CD8-positive, alpha-beta memory T cell (primary cell): Measurements from ENCODE around the gene P2RX3. TPM values are rescaled to one million over a fixed set of nuclear protein-coding genes. Genes with fewer than 3 reads are reported as not detected.

Experiments
- CTCF ChIA-PET: fragments of 350-600 bp; sonication (Branson Sonifier 250); formaldehyde crosslinking; loops from one replicate; lab custom pipeline; 2021; ENCODE audit warnings: antibody characterized with exemption; lab: Charles Lee
- POLR2A ChIA-PET: fragments of 350-600 bp; sonication (Branson Sonifier 250); formaldehyde crosslinking; loops from one replicate; lab custom pipeline; 2021; ENCODE audit warnings: antibody characterized with exemption; lab: Charles Lee
- DNase-seq, 5 donors: peaks; one replicate each; pipeline versions ENCODE4 v3.0.0 to v3.0.0-alpha.2; 2020 to 2022; ENCODE audit warnings: mixed read lengths in 1 of 5
- H3K27ac ChIP-seq: one replicate; pipeline ENCODE4 v1.7.0; 2013; ENCODE audit warnings: low read depth, mild to moderate bottlenecking, low read length, moderate library complexity
- H3K27me3 ChIP-seq: 2 replicates; pipeline ENCODE4 v1.7.0; 2013; ENCODE audit warnings: low read length, mild to moderate bottlenecking; ENCODE audit not compliant: insufficient read depth, poor library complexity, severe bottlenecking
- H3K36me3 ChIP-seq: 2 replicates; pipeline ENCODE4 v1.7.0; 2013; ENCODE audit warnings: mild to moderate bottlenecking, low read length, moderate library complexity; ENCODE audit not compliant: insufficient read depth
- H3K4me1 ChIP-seq: 2 replicates; pipeline ENCODE4 v1.7.0; 2013; ENCODE audit warnings: mild to moderate bottlenecking, low read length, moderate library complexity; ENCODE audit not compliant: insufficient read depth
- H3K4me3 ChIP-seq: 2 replicates; pipeline ENCODE4 v1.7.0; 2013; ENCODE audit warnings: mild to moderate bottlenecking, low read length
- H3K9me3 ChIP-seq: 2 replicates; pipeline ENCODE4 v1.7.0; 2013; ENCODE audit warnings: mild to moderate bottlenecking, low read length
- H3K27ac Mint-ChIP-seq, 8 donors: one replicate each; pipeline ENCODE4 v1.8.0; 2020 to 2021; ENCODE audit warnings: mixed read lengths in 8 of 8, mild to moderate bottlenecking in 6 of 8, inconsistent platforms in 3 of 8, moderate library complexity in 3 of 8
- H3K27me3 Mint-ChIP-seq, 2 donors: one replicate each; pipeline ENCODE4 v1.8.0; 2020 to 2021; ENCODE audit warnings: mixed read lengths in 2 of 2, mild to moderate bottlenecking in 1 of 2, moderate library complexity in 1 of 2
- H3K36me3 Mint-ChIP-seq, 3 donors: one replicate each; pipeline ENCODE4 v1.8.0; 2020 to 2021; ENCODE audit warnings: mixed read lengths in 3 of 3, inconsistent platforms in 1 of 3, mild to moderate bottlenecking in 1 of 3
- H3K4me1 Mint-ChIP-seq, 3 donors: one replicate each; pipeline ENCODE4 v1.8.0; 2020 to 2021; ENCODE audit warnings: mixed read lengths in 3 of 3, inconsistent platforms in 1 of 3, mild to moderate bottlenecking in 1 of 3
- H3K4me3 Mint-ChIP-seq, 7 donors: one replicate each; pipeline ENCODE4 v1.8.0; 2020 to 2021; ENCODE audit warnings: mixed read lengths in 7 of 7, mild to moderate bottlenecking in 6 of 7, moderate library complexity in 4 of 7, inconsistent platforms in 2 of 7
- H3K9me3 Mint-ChIP-seq, 5 donors: one replicate each; pipeline ENCODE4 v1.8.0; 2020 to 2022; ENCODE audit warnings: mixed read lengths in 5 of 5, mild to moderate bottlenecking in 3 of 5, moderate library complexity in 2 of 5, inconsistent platforms in 1 of 5
- polyA plus RNA-seq: library from polyadenylated mRNA; unstranded; fragments of 300-500 nt; fragmentation: Illumina TruSeq; gene quantifications from one replicate; pipeline ENCODE4 v1.2.3, GENCODE V29; 2021
- total RNA-seq, 2 experiments: library from RNA; stranded (reverse); gene quantifications; one replicate each; pipeline ENCODE4 v1.2.3, GENCODE V29; 2021

The P2RX3 gene
- total and polyA plus RNA-seq, 3 experiments from 2014 or later: not detected

DNA sequence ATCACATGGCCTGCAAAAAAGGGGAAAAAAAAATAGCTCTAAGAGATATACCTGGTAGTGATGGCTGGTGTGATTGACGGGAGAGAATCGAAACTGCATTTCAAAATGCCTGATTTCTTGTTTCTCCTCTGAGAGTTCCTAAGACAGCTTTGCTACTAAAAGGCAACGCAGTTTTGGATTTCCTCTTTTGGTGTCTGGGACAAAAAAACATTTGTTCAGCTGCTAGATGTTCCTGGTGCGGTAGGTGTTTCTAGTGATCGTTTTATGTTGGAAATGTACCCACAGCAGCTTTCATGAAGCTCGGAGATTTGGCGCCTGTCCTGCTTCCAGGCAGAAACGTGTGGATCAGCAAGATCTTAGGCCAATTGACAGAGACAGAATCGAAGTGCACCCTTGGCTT, 18.1 kb downstream of the P2RX3 start:
- Histone ChIP-seq H3K9me3 (no peaks in the 10 kb centered on the region), H3K27ac (no peak overlapping the region), H3K4me1 (no peaks in the 10 kb centered on the region), H3K4me3 (no peak overlapping the region), H3K36me3 (no peaks in the 10 kb centered on the region), H3K27me3 (no peaks in the 10 kb centered on the region)
- ChIA-PET POLR2A (no interaction called here), CTCF (interaction anchor here (2.3 to 2.5 kb wide), 2 partner anchors 9 to 11 kb away, joined by 6 to 8 read pairs; no protein-coding TSS in a partner anchor)
- H3K36me3 Mint-ChIP-seq: peaks cover 0 to 2% (median 0%) of the 10 kb centered on the region in 3 donors
- H3K27me3 Mint-ChIP-seq: peaks cover 1 to 18% of the 10 kb centered on the region in 2 donors
- no peak overlapping the region for H3K27ac Mint-ChIP-seq
- H3K9me3 Mint-ChIP-seq: peaks cover 0 to 4% (median 0%) of the 10 kb centered on the region in 5 donors
- DNase-seq: no peak
- no peak overlapping the region for H3K4me3 Mint-ChIP-seq
- H3K4me1 Mint-ChIP-seq: no peaks in the 10 kb centered on the region

DNA sequence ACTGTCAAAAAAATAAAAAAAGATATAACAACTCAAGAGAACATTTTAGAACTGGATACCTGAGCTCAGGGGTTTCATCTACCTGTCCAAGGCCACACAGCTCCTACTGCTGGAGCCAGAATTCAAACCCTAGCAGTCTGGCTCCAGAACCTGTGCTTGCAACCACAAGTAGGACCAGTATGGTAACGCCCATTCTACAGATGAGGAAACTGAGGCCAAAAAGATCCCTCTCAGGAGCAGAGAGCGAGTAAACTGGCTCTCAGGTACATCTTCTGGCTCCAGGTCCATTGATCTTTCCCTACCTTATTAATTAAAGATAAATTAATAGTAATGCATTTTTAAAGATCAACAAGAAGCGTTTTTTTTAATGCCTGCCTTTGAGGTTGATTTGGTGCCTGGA, 19.2 kb downstream of the P2RX3 start:
- DNase-seq: no peak
- H3K9me3 ChIP-seq: no peaks in the 10 kb centered on the region
- no peaks in the 10 kb centered on the region for H3K27me3 ChIP-seq
- no peak overlapping the region for H3K4me3 Mint-ChIP-seq
- ChIA-PET POLR2A (no interaction called here), CTCF (interaction anchor here (2.3 to 2.5 kb wide), 2 partner anchors 10 to 12 kb away, joined by 6 to 8 read pairs; no protein-coding TSS in a partner anchor)
- H3K27ac Mint-ChIP-seq: no peak overlapping the region
- H3K27me3 Mint-ChIP-seq: peaks cover 1 to 22% of the 10 kb centered on the region in 2 donors
- H3K4me1 ChIP-seq: no peaks in the 10 kb centered on the region
- peaks cover 0 to 5% (median 0%) of the 10 kb centered on the region in 3 donors for H3K36me3 Mint-ChIP-seq
- H3K4me1 Mint-ChIP-seq: no peaks in the 10 kb centered on the region
- H3K4me3 ChIP-seq: no peak overlapping the region
- H3K9me3 Mint-ChIP-seq: no peaks in the 10 kb centered on the region
- no peak overlapping the region for H3K27ac ChIP-seq
- no peaks in the 10 kb centered on the region for H3K36me3 ChIP-seq

DNA sequence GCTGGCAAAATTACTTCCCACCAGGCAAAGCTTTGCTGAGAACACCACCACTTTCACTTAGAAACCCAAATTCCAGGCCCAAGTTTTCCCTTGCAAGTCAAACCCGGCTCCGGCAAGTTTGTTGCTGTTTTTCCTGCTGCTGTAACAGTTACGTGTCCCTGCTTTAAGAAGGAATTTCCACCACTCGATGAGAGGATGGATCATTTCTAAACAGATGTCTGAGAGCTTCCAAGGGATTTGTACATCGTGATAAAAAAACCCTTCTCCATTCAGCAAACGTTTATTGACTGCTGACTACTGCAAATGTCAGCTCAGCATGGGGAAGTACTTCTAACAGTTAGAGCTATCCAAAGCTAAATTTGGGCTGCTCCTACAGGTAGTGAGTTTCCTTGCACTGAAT, 19.7 kb downstream of the P2RX3 start:
- no peaks in the 10 kb centered on the region for H3K4me1 Mint-ChIP-seq
- Histone ChIP-seq H3K27ac (no peak overlapping the region), H3K36me3 (no peaks in the 10 kb centered on the region), H3K27me3 (no peaks in the 10 kb centered on the region), H3K4me1 (no peaks in the 10 kb centered on the region), H3K9me3 (no peaks in the 10 kb centered on the region), H3K4me3 (no peak overlapping the region)
- ChIA-PET POLR2A (no interaction called here), CTCF (interaction anchor here (2.3 to 2.5 kb wide), 2 partner anchors 10 to 13 kb away, joined by 6 to 8 read pairs; no protein-coding TSS in a partner anchor)
- no peak for DNase-seq
- peaks cover 0 to 5% (median 0%) of the 10 kb centered on the region in 3 donors for H3K36me3 Mint-ChIP-seq
- H3K27ac Mint-ChIP-seq: no peak overlapping the region
- H3K4me3 Mint-ChIP-seq: no peak overlapping the region
- H3K27me3 Mint-ChIP-seq: peaks cover 1 to 25% of the 10 kb centered on the region in 2 donors
- H3K9me3 Mint-ChIP-seq: no peaks in the 10 kb centered on the region

DNA sequence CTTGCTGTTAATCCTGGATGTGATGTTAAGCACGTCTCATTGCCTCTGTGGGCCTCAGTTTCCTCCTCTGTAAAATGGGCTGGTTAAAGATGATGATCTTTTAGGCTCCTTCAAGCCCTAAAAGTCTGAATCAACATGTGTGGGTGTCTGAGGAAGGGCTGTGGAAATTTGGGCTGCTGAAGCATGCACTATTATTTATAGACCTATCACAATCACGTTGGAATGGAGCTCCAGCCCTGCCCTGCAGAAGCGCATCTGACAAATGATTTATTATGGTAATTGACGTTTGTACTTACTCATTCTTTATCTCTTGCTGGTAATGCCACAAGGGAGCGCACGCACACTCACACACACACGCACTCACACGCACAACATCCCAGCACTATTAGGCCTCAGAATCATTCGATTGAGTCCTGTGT, 20.4 kb downstream of the P2RX3 start:
- Mint-ChIP-seq H3K4me1 (no peaks in the 10 kb centered on the region), H3K4me3 (no peak overlapping the region), H3K36me3 (peaks cover 0 to 5% (median 0%) of the 10 kb centered on the region in 3 donors), H3K27me3 (peaks cover 1 to 29% of the 10 kb centered on the region in 2 donors), H3K27ac (no peak overlapping the region), H3K9me3 (no peaks in the 10 kb centered on the region)
- Histone ChIP-seq H3K27ac (no peak overlapping the region), H3K27me3 (no peaks in the 10 kb centered on the region), H3K9me3 (no peaks in the 10 kb centered on the region), H3K4me1 (no peaks in the 10 kb centered on the region), H3K36me3 (no peaks in the 10 kb centered on the region), H3K4me3 (no peak overlapping the region)
- POLR2A ChIA-PET: no interaction called here
- DNase-seq: no peak
- CTCF ChIA-PET: no interaction called here

DNA sequence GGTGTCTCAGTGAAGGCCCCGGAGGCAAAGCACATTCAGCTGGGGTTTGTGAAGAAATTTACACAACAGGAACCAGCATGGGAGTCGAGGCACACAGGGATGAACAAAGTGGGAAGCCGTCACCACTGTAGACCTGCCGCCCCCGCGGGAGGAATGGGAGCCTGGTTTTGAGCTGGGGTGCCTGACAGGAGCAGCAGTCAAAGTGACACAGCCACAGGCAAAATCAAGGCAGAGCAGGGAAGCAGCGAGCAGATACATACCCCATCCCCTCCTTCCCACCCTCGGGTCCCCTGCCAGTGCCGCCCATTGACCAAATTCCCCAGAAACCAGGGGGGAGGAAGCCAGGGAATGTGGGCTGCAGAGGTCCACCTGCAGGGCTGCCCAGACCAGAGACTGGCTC, 20.8 kb downstream of the P2RX3 start:
- Mint-ChIP-seq H3K27me3 (peaks cover 2 to 31% of the 10 kb centered on the region in 2 donors), H3K4me1 (no peaks in the 10 kb centered on the region), H3K9me3 (no peaks in the 10 kb centered on the region), H3K27ac (no peak overlapping the region), H3K36me3 (peaks cover 0 to 5% (median 0%) of the 10 kb centered on the region in 3 donors), H3K4me3 (no peak overlapping the region)
- CTCF ChIA-PET: interaction anchor here (2.6 kb wide), 1 partner anchor 9 kb away, joined by 14 read pairs; no protein-coding TSS in a partner anchor
- Histone ChIP-seq H3K36me3 (no peaks in the 10 kb centered on the region), H3K27me3 (no peaks in the 10 kb centered on the region), H3K4me3 (no peak overlapping the region), H3K27ac (no peak overlapping the region), H3K9me3 (no peaks in the 10 kb centered on the region), H3K4me1 (no peaks in the 10 kb centered on the region)
- POLR2A ChIA-PET: no interaction called here
- DNase-seq: no peak

DNA sequence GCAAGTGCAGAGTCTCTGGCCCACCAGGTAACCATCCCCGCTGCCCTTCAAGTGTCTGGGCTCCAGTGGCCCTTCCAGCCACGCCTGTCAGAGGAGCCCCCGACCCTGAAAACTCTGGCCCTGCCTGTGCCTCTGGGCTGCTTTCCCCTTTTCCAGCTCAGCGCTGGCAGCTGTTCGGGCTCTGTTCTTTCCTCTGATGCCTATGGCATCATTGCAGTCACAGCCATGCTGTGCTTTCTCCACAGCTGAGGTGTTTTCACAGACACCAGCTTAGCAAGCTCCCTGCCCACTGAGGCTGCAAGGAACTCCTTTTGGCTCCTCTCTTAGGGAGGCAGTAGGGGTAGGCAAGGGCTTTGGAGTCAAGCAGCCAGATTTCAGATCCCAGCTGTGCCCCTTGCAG, 21.2 kb downstream of the P2RX3 start:
- no peaks in the 10 kb centered on the region for H3K4me1 Mint-ChIP-seq
- H3K4me3 Mint-ChIP-seq: no peak overlapping the region
- ChIA-PET CTCF (interaction anchor here (2.6 kb wide), 1 partner anchor 10 kb away, joined by 14 read pairs; no protein-coding TSS in a partner anchor), POLR2A (no interaction called here)
- Histone ChIP-seq H3K9me3 (no peaks in the 10 kb centered on the region), H3K4me1 (no peaks in the 10 kb centered on the region), H3K36me3 (no peaks in the 10 kb centered on the region), H3K27ac (no peak overlapping the region), H3K27me3 (no peaks in the 10 kb centered on the region), H3K4me3 (no peak overlapping the region)
- H3K27me3 Mint-ChIP-seq: peaks cover 6 to 31% of the 10 kb centered on the region in 2 donors
- H3K27ac Mint-ChIP-seq: no peak overlapping the region
- no peaks in the 10 kb centered on the region for H3K9me3 Mint-ChIP-seq
- peaks cover 0 to 5% (median 0%) of the 10 kb centered on the region in 3 donors for H3K36me3 Mint-ChIP-seq
- no peak for DNase-seq

DNA sequence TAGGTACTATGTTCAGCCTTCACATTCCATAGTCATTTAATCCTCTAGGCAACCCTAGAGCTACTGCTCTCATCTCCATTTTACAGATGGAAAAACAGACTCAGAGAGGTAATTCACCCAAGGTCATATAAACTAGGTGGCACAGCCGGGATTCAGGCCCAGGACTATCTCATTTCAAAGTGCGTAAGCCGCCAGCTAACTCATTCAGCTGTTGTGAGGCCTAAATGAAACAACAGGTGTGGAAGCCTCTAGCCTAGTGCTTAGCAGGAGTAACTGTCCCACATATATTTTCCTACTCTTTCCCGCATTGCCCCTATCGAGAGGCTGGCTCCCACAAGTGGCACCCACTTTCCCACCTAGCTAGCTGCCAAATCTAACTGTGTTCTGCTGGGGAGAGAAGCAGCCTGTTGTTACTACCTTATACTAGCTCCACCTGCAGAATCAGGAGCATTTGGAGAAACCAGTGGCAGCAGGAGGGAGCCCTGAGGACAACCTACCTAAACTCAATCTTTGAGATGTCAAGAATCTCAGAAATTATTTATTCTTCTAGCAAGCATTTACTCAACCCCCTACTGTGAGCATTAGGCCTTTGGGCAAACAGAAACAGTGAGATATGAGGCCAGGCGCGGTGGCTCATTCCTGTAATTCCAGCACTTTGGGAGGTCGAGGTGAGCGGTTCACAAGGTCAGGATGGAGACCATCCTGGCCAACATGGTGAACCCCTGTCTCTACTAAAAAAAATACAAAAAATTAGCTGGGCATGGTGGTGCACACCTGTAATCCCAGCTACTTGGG, 21.9 kb downstream of the P2RX3 start:
- peaks cover 0 to 5% (median 0%) of the 10 kb centered on the region in 3 donors for H3K36me3 Mint-ChIP-seq

DNA sequence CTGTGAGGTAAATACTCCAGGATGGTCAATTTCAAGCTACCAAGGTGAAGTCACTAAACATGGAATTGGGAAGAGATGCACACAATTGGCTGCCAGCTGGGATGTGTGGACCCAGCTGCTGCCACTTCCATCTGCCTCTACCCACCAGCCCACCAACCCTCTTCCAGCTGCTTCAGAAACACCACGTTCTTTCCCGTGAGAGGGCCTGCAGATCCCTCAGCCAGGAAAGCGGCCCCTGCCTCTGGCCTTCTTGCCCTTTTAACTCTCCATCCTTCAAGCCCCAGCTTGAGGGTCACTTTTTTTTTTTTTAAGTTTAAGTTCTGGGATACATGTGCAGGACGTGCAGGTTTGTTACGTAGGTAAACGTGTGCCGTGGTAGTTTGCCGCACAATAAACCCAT, 22.8 kb downstream of the P2RX3 start:
- H3K36me3 ChIP-seq: no peaks in the 10 kb centered on the region
- H3K36me3 Mint-ChIP-seq: peaks cover 0 to 5% (median 0%) of the 10 kb centered on the region in 3 donors
- peaks cover 6 to 23% of the 10 kb centered on the region in 2 donors for H3K27me3 Mint-ChIP-seq
- no peaks in the 10 kb centered on the region for H3K9me3 Mint-ChIP-seq
- H3K27me3 ChIP-seq: no peaks in the 10 kb centered on the region
- H3K4me1 Mint-ChIP-seq: no peaks in the 10 kb centered on the region
- no peaks in the 10 kb centered on the region for H3K4me1 ChIP-seq
- H3K9me3 ChIP-seq: no peaks in the 10 kb centered on the region
- ChIA-PET CTCF (interaction anchor here (1.5 to 2.6 kb wide), 3 partner anchors 8 to 15 kb away, joined by 3 to 14 read pairs (median 3); no protein-coding TSS in a partner anchor), POLR2A (no interaction called here)
- H3K27ac Mint-ChIP-seq: no peak overlapping the region
- no peak for DNase-seq
- H3K4me3 Mint-ChIP-seq: no peak overlapping the region
- no peak overlapping the region for H3K27ac ChIP-seq
- no peak overlapping the region for H3K4me3 ChIP-seq

More for the DNA sequence above, 21.9 kb downstream of the P2RX3 start:
- Histone ChIP-seq H3K4me1 (no peaks in the 10 kb centered on the region), H3K36me3 (no peaks in the 10 kb centered on the region), H3K27me3 (no peaks in the 10 kb centered on the region), H3K9me3 (no peaks in the 10 kb centered on the region), H3K27ac (no peak overlapping the region), H3K4me3 (no peak overlapping the region)
- POLR2A ChIA-PET: no interaction called here
- H3K27ac Mint-ChIP-seq: no peak overlapping the region
- no peaks in the 10 kb centered on the region for H3K9me3 Mint-ChIP-seq
- no peak for DNase-seq
- CTCF ChIA-PET: interaction anchor here (2.6 kb wide), 1 partner anchor 11 kb away, joined by 14 read pairs; no protein-coding TSS in a partner anchor
- peaks cover 6 to 24% of the 10 kb centered on the region in 2 donors for H3K27me3 Mint-ChIP-seq
- no peak overlapping the region for H3K4me3 Mint-ChIP-seq
- no peaks in the 10 kb centered on the region for H3K4me1 Mint-ChIP-seq
